Stimulated activated CD4-positive, alpha-beta T cell treated with anti-CD3 and anti-CD28 coated beads, Interleukin-15, amount 100 ng/mL, for 1 hour (primary cell): Measurements from ENCODE around the gene CDH13.

Experiments used
- DNase-seq, 2 donors: peaks; one replicate each; pipeline ENCODE4 v3.0.0-alpha.2; 2020; ENCODE audit warnings: low read depth in 1 of 2, low spot score in 1 of 2

The CDH13 gene

DNA sequence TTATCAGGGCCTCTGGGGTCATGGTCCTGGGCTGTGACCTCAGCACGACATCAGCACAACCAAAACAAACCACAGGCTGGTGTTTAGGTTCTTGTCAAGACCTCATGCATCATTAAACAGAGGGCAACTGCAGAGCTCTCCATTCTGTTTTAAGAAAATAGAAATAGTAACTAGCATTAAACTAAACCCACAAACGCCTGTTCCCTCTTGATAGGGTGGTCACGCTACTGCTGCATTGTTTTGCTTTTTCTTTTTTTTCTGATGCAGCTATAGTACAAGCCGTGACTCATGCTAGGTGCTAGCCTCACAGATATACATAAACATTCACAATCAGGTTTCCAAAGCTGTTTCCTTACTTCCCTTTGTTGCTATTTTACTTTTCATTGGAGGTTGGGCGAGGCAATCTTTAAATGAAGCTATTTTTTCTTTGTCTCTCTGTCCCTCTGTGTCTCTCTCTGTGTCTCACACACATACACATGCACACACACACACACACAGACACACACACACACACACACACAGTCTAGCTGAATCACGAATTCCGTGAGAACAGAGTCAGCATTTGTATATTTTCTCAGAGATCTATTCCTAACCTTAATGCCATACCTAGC lies 310.3 kb downstream of the CDH13 start:
- DNase-seq, result no peak

DNA sequence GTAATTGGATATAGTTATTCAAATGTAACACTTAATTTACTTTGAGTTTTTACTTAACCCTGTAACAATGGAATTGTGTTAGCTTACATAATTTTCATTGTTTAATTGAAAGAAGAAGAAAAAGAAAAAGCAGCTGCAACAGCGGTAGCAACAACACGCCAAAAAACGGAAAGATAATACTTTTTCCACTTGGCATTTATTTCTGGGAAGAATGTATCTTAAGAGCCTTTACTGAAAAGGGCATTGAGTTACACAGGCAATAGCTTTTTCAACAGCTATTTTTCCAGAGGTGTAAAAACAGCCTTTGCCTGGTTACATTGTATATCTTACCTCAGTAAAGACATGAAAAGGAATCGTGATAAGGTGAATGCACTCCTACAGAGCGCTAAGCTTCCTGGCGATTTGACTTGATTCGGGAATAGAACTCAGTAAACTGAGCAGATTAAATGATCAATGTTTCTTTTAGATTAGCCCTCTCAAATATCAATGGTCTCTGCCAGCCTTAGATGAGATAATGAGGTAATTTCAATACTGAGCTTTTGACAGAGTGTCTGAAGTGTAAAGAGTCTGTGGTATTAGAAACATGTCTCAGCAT lies 311.3 kb downstream of the CDH13 start:
- no peak for DNase-seq

DNA sequence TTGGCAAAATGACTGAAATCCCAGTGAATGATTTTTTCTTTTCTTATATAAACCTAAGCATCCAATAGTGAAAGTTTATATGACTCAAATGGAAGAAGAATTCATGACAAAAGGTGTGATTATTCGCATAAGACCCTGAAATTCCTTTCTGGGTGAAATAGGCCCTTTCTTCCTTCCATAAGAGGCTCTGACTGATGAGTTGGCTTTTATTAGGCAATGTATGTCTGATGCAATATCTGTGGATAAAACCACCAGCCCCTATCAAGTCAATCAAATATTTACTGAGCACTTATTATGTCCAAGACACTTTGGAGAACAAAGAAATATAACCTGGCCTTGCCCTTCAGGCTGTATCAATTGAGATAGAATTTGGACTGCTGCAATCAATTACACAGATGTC lies 316.6 kb downstream of the CDH13 start:
- DNase-seq, result no peak

DNA sequence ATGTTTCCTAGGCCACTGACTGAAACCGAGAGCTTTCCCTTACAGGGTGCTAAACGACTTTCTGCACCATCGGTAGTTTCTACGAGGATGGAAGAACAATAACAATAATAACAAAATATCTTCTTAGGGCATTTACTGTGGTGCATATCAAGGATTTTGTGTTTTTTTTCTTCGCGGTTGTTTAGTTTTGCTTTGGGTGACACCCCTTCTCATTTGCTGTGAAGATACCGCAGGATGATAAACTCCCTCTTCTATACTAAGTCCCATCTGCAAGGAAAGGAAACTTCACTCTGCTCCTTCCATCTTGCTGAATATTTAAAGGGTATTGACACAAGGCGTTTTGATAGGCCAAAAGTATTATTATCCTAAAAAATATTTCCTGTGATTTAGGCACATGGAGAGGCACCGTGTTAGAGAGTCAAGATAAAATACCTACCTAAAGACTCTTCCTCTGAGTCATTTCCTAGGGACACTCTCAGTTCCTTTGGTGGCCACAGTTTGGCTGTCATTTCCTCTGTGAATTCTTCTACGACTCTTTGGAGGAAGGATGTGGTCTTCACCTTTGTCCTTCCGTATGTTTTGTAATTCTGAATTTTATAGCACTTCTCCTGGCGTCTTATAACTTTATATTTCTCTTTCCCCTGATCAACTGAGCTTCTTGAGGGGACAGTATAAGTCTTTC lies 318.8 kb downstream of the CDH13 start:
- DNase-seq, result no peak

DNA sequence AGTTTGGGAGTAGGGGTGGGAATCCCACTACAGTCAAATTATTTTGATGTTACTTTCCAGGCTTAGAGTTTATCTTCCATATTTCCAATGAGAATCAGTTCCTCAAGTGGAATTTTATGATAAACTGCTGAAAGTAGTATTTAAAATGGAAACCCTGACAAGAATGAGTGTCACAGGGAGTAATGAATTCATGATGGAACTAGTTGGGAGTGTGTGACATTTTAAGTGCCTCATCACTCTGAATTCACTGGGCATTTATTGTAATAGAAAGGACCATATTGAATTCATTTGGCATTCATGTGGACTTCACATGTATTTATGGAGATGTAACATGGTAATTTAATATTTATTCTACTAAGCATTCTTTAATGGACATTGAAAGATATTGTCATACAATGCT lies 320.9 kb downstream of the CDH13 start:
- DNase-seq, result no peak

DNA sequence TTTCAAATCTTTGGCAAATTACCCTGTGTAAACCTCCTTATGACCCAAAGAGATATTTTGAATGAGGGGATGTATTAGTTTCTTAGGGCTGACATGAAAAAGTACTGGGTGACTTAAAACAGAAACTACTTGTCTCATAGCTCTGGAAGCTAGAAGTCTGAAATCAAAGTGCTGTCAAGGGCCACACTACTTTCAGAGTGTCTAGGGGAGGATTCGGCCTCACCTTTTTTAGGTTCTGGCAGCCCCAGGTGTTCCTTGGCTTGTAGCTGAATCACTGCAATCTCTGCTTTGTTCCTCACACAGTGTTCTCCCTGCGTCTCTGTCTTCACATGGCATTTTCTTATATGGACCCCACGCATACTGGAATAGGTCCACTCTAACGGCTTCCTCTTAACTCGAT lies 322.2 kb downstream of the CDH13 start:
- no peak for DNase-seq

DNA sequence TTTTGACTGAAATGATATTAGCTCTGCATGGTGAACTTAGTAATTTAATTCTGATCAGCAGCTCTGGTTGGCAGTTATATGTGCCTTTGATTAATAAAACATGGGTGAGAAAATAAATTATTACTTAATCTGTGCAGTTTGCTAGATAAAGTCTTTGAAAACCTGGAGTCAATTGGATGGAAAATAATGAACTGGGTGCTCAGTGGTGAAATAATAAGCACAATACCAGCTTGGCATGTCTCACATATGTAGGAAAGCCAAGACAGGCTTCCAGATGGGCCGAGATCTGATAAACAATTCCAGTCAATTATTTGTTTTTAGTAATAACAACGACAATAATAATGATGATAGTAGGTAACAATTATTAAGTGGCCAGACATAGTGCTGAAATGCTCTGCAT lies 326.7 kb downstream of the CDH13 start:
- DNase-seq, result no peak

DNA sequence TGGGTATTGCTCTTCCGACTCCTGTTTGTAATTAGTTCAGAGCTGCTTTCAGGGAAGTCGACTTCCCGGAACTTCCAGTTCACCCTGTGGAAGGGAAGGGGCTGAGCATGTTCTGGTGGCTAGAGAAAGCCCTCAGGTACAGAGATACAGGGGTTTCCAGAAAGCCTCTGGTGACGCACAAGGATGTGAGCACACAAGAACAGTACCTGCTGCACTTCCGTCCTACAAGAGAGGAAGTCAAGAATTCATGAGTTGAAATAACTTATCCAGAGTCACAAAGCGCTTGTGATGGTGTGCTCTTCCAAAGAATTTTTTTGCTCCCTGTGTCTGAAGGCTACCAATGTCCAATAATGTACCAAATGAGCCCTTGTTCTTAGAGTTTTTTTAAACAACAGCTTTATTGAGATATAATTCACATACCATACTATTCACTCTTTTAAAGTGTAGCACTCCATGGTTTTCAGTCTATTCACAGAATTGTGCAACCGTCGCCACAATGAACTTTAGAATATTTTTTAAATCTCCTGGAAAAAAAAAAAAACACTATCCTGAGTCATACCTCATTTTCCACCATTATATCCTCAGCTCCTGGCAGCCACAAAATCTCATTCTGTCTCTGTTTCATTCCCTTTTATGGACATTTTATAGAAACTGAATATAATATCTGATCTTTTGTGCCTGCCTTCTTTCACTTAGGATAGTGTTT lies 327.6 kb downstream of the CDH13 start:
- DNase-seq, result no peak

DNA sequence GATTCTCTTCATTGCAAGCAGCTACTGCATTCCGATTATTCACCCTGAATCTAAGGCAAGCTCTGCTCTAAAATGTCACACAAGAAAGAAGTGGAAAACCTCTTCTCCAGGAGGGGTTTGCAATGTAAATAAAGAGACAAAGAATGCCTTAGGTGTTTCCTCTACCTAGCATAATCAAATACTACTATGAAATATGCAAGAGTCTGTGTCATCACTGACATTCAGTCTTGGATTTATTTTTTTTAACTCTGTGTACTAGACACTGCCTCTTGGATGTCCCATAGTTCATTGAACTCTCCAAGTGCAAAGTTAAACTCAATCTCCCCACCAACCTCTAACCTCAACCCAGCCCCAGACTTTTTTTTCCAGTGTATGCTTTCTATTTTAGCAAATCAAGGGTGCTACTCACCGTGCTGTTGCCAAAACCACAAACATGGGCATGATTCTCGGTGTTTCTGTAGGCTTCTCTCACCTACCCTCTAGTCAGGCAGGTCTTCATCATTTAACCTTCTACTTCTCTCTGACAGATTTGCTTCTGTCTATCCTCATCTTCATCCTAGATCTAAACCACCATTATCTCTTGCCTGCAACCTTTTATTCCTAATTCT lies 329.1 kb downstream of the CDH13 start:
- DNase-seq, result no peak

DNA sequence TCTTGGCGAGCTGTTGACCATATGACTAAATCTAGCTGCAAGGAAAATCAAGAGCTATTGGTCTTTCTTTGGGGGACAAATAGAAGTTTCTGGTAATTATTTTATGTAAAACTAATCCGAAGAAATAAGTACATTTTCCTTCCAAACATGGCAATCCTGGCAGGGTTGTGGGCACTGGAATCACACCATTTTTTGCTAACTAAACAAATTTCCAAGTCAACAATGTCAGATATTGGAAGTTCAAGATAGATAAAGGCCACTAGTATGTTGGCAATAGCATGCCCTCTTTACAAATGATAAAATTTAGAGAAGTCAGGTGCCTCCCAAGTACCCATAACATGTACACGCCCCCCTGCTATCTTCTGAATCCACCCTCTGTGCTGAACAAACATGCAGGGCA lies 330.4 kb downstream of the CDH13 start:
- no peak for DNase-seq

DNA sequence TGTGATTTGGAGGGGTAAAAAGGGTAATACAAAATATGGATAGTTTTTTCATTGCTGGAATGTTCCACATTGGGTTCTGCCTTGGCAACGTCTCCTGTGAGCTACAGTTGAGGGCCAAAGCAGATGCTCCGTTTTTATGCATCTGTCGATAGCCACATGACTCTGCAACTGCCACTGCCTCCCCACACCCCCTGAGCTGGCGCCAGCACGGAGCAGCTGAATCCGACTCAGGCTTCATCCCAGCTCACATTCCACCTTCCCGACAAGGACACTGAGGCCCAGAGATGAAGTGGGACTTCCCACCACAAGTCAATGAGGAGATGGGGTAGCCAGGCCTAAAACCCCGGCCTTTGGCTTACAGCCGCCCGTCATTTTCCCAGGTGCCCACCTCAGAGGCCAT lies 334.1 kb downstream of the CDH13 start:
- DNase-seq, result no peak

DNA sequence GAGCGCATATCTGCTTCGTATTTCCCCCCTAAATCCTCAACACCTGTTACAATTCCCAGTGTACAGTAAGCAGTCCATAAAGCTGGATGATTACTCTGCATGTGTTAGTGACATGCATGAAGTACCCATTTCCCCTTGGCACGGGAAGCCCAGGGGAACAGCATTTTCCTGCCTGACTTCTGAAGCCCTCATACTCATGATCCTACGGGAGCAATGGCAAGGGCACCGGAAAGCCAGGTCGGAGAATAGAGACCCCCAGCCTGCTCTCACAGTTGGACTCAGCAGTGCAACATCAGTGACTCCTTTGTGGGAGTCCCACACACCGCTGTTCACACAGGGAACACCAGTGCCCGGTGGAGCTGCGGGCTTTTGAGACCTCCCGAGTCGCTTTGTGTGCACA lies 336.9 kb downstream of the CDH13 start:
- DNase-seq, result no peak

DNA sequence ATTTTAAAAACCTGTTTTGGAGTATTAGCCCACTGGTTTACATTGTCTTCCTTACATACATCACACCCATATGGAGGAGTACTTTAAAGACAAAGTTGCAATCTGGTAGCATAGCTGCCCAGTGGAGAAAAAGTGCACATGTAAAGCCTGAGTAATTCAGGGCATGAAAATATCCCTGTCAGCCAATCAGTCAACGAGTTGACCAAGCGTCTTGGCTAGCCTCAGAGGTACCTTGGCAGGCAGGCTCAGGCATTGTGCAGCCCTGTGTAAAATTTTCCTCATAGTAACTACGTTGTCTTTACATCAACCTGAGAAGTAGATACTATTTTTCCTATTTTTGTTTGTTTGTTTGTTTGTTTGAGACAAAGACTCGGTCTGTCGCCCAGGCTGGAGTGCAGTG lies 339.0 kb downstream of the CDH13 start:
- no peak for DNase-seq

DNA sequence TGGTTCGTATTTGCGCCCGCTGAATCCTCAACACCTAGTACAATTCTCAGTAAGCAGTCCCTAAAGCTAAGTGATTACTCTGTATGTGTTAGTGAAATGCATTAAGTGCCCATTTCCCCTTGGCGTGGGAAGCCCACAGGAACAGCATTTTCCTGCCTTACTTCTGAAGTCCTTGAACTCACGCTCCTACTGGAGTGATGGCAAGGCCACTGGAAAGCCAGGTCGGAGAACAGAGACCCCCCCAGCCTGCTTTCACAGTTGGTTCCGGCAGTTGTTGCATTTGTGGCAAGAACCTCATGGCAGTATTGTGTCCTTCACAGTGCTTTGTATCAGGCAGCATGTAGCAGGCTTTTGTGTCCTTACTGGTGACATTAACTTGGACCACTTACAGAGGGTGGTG lies 340.7 kb downstream of the CDH13 start:
- DNase-seq, result no peak

DNA sequence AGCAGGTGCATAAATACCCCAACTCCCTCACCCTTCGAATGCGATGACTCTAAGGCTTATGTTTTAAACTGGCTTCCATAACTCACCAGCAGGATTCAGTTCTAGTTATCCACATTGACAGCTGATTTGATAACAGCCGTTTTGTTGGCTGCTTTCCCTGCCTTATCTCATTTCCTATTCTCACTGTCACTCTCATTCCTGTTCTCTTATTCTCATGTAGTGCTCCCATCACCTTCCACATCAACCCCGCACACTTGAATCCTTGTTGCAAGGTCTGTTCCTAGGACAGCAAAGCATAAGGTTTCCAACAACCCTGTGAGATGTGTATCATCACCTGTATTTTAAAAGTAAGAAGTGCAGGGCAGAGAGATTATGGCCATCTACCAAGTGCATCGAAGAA lies 344.4 kb downstream of the CDH13 start:
- no peak for DNase-seq

DNA sequence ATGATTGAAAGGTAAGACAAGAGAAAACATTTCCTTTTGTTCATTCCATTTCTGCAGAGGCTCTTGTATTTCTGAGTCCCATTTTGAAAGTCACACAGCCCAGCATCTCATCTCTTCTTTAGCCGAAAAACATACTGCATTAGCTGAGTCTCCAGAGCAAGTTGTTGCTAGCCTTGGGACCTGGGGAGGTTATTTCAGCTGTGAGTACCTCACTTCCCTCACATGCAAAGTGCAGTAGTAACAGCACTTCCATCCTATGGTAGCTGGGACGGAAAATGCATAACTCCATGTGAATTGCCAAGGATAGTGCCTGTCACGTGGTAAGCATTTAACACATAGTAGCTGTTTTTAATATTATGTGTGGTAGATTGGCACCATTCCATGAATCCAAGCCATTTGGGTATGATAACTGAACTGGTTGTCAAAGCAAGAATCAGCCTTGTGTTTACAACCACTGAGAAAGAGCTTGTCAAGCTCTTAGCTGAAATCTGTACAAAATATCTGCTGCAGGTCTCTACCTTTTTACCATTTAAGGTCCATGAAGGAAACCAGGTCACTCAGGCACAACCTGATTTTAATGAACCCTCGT lies 345.7 kb downstream of the CDH13 start:
- DNase-seq, result no peak

DNA sequence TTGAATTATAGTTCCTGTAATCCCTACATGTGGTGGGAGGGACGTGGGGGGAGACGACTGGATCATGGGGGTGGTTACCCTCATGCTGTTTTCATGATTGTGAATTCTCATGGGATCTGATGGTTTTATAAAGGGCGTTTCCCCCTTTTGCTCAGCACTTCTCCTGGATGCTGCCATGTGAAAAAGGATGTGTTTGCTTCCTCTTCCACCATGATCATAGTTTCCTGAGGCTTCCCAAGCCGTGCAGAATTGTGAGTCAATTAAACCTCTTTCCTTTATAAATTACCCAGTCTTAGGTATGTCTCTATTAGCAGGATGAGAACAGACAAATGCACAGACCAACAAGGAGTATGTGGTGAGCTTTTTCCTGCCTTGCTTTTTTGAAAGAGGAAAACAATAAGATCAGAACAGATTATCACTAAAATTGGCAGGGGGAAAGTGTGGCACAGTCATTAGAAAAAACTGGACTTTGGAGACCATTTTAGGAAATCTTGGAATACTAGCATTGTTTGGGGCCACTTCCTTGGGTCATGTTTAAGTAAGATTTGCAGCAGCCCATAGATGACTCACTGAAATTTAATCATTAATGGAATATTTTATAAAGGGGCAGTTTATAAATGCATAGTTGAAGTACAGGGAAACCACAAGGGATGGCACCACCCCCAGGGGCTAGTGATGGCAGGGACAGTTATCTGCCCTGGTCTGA lies 352.8 kb downstream of the CDH13 start:
- DNase-seq, result no peak

DNA sequence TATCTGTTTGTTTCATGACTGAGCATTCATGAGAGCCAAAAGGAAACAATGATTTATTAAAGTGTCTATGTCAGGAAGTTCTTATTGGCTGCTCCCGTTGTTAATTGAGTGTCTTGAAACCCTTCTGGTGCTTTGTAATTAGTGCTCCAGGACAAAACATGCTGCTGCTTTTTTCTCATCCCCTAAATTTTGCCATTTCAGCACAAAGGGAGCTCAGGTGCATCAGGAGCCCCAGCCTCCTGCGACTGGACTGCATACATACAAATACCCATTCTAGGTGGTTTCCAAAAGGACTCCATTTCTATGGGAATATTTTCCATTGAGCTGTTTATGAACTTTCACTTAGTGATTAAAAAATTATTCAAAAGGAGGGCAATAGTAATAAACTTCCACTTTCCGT lies 354.0 kb downstream of the CDH13 start:
- DNase-seq, result no peak

DNA sequence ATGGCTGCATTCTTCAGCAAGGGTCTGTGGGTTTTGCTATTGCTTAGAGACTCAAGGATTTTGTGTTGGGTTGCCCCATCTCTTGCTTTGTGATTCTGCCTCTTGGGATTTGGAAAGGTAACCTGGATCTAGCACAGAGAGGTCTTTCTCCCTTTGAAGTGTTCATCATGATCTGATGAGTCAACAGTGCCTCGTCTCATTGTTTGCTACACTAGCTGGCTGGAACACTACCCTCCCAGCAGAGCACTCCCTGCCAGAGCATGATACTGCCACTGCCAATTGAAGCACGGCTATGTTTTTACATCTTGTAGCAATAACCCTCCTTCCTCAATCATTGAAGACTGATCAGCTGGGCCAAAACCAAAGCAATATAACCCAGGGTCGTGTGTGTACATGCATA lies 361.0 kb downstream of the CDH13 start:
- DNase-seq, result no peak

DNA sequence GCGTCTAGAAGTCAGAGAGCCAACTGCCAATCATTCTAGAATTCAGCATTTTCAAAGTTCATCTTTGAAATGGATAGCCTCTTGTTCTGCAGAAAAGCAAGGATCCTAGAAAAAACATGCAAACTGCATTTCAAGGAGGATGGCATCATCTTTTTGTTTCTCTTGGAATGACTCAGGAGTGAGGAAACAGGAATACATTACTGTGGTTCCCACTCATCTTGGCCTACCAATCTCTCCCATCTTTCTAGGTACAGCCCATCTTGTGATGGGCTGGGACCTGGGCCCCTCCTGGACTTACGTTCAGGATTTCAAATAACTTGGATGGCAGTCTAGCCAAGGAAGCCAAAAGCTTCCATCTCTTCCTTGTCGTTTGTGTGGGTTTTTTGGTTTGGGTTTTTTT lies 363.4 kb downstream of the CDH13 start:
- no peak for DNase-seq

DNA sequence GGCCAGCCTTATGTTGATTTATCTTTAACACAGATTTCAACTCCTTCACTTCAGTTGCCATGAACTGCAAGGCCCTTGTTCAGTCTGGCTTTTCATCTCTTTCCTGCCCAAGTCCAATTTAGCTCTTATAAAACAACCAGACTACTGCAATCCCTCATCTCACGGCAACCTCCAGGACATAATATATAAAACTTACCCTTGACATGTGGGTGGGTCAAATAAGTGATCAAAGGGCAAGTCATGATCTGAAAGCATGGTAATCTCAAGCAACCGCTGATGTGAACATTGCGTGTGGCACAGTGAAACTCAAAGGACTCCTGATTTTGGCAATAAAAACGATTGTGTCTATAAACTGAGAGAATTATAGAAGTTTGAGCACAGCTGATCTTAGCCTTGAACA lies 364.6 kb downstream of the CDH13 start:
- no peak for DNase-seq
